ENCODE measurements around the gene DDX49.

GRCh38 chr19:18896421-18896841 is 23.1 kb upstream of the DDX49 start:
- no peak for TF ChIP-seq EZH2 (IDR thresholded peaks at IDR 0.05; ENCODE audit: borderline replicate concordance)
- TF ChIP-seq CTCF (IDR thresholded peaks at IDR 0.05; ENCODE audit: poor library complexity) = no peak
